Activated CD8-positive, alpha-beta memory T cell treated with anti-CD3 and anti-CD28 coated beads for 4 hours (primary cell): Measurements from ENCODE around the gene GPR18.
"Not testable (repeated sequence)": the region's sequence is repeated elsewhere in the genome, so short reads cannot be mapped to it uniquely, and the experiment has no call there.

Source experiments
- DNase-seq, 2 donors: peaks; one replicate each; pipeline ENCODE4 v3.0.0-alpha.2; 2020; ENCODE audit warnings: low read depth in 2 of 2

Gene GPR18

DNA sequence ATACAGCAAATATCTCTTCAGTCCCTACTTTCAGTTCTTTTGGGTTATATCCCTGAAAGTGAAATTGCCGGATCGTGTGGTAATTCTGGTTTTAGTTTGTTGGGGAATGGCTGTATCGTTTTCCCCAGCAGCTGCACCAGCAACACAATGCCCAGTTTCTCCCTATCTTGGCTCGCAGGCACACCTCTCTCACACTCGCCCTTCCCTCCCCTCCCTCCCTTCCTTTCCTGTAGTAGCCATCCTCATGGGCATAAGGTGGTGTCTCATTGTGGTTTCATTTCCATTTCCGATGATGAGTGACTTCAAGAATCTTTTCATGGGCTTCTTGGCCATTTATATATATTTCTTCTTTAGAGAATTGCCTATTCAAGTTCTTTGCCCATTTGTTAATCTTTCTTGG is 8.6 kb upstream of the GPR18 start:
- DNase-seq: no peak

GRCh38 chr13:99265821-99266426 is 7.7 kb upstream of the GPR18 start:
- DNase-seq: no peak

DNA sequence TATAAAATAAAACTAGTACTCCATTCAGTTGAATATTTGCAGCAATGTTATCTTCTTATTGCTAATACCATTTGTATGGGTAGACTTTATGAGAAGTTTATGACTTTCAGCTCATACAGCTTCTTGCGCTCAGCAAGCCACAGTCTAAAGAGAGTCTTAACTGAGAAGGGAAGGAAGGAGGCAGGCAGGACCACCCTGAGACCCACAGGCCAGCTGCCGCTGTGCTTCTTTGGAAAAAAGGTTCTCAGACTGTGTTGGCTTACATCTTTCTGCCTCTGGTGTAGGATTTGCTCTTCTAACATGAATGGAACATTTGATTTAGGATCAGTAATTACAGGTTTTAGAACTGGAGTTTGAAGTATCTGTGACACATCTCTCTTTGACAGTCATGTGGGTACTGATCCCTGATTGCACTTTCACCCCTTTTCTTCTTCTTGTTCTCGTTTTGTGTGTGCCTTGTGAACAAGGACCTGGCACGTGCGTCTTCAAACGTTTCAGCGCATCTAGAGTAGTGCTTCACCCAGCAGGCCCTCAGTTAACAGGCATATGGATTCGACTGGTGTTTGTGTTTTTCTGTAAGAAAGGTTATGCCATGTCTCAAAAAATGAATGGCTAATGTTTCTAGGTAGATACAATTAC is 7.1 kb upstream of the GPR18 start:
- DNase-seq: no peak

- DNase-seq: no peak
These were observed 5.9 kb upstream of the GPR18 start for GRCh38 chr13:99264051-99264450.

DNA sequence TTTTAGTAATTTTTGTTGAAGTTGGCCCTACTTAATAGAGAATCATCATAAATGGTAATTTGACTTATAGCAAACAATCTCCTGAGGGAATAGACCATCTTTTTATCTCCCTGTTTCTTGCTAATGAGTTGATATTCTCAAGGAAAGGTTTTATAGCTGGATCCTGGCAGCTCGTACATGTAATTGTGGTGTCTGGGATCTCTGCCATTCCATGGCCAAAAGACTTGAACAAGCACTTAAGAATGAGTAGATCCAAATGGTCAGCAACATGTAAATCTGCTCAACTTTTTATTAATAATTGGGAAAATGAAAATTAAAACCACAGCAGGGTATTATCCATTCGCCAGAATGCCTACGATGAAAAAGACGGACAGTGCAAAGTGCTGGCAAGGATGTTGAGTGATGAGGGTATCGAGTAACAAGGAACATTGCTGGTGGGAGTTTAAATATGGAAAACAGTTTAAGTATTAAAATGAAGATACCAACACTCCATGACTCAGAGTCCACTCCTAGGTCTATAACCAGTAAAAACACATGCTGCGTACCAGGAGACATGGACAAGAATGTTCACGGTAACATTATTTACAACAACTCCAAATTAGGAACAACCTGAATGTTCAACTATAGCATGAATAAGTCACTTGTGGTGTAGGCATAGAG is 5.1 kb upstream of the GPR18 start:
- no peak for DNase-seq

GRCh38 chr13:99261059-99261458 is 2.9 kb upstream of the GPR18 start:
- DNase-seq: no peak

DNA sequence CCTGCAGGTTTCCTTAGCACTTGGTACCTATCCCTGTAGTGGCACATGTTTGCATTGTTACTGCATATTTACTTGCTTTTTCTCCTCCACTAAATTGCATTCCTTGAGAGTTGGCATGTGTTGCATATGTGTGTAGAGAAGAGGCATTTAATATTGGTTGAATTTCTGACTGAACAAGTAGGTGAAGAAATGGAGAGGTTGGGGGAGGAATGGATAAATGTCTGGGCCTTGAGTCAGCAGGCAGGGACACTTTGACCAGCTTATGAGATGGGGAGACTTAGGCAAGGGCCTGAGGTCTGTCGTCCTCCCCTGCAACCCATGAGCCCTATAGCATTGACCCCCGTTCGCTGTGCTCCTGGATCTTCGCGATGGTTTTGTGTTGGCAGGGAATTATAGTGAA is 2.0 kb upstream of the GPR18 start:
- DNase-seq: no peak

- no peak for DNase-seq
These were observed 767 bp upstream of the GPR18 start for GRCh38 chr13:99258946-99259345.

DNA sequence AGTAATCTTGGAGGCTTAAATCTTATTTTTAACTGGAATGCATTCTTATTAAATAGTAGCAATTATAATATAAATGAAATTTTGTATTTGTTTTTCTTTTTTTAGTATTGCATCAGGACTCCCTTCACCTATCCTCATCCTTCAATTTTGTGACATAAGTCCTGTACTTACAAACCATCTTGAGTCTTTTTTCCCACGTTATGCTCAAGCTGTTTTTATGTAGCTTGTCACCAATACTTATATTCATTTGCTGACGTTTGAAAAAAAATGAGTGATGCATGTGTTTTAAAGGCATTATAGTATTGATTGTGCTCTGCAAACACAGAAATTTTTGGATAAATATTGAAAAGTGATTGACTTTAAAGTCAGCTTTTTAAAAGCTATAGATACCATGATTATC is 888 bp downstream of the GPR18 start:
- no peak for DNase-seq

DNA sequence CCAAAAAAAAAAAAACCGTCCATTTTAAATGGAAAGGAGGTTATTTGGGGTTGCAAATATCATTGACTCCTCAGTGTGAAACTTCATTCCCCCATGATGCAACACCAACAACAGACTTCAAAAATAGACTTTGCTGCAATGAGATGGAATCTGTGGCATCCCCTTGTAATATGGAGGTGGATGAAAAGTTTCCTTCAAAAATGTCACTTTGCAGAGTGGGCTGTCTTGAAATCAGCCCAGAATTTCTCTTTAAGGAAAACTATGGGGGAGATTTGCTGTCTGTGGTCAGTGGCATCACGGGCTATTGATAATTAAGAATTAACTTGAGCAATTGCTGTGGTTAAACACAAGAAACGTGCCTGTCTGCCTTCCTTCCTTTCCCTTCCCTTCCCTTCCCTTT is 1.5 kb downstream of the GPR18 start:
- DNase-seq: no peak

DNA sequence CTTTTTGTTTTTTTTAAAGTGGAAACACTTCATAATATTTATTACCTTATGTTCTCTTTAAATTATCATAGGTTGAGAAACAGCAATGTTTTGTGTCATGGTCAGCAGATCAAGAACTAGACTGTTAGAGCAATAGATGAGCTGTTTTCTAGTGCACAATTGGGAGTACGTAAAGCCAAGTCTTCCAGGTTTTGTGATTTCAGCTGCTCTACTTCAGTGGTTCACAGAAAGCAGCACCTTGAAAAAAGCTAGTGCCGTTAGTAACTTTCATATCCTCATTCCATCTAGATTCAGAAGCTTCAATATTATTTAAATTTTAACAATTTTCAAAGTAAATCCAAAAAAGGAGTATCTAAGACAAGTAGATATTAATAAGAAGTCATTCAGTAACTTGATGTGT is 1.9 kb downstream of the GPR18 start:
- no peak for DNase-seq

- no peak for DNase-seq
These were observed 2.9 kb downstream of the GPR18 start for GRCh38 chr13:99255271-99255670.

- no peak for DNase-seq
These were observed 3.3 kb downstream of the GPR18 start for GRCh38 chr13:99254830-99255229.

DNA sequence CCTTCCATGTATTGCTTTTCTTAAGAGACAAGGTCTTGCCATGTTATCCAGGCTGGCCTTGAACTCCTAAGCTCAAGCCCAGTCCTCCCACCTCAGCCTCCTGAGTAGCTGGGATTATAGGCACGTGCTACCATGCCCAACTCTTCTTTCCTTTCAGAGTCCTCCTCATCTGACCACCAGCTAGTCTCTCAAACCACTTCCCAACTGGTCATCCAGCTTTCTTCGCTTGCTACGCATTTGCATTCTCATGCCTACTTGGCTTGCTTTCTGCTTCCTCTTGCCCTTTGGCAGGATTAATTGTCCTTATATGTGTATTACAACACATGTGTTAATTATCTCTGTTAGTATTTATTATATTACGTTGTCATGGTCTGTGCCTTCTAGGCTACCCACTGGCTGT is 6.3 kb downstream of the GPR18 start:
- DNase-seq: no peak

- DNase-seq: no peak
These were observed 7.0 kb downstream of the GPR18 start for GRCh38 chr13:99250982-99251825.

GRCh38 chr13:99249606-99250005 is 8.6 kb downstream of the GPR18 start:
- not testable (repeated sequence) for DNase-seq

- DNase-seq: not testable (repeated sequence)
These were observed 9.0 kb downstream of the GPR18 start for GRCh38 chr13:99249178-99249577.

- DNase-seq: no peak
These were observed 12.1 kb downstream of the GPR18 start for GRCh38 chr13:99246100-99246499.

DNA sequence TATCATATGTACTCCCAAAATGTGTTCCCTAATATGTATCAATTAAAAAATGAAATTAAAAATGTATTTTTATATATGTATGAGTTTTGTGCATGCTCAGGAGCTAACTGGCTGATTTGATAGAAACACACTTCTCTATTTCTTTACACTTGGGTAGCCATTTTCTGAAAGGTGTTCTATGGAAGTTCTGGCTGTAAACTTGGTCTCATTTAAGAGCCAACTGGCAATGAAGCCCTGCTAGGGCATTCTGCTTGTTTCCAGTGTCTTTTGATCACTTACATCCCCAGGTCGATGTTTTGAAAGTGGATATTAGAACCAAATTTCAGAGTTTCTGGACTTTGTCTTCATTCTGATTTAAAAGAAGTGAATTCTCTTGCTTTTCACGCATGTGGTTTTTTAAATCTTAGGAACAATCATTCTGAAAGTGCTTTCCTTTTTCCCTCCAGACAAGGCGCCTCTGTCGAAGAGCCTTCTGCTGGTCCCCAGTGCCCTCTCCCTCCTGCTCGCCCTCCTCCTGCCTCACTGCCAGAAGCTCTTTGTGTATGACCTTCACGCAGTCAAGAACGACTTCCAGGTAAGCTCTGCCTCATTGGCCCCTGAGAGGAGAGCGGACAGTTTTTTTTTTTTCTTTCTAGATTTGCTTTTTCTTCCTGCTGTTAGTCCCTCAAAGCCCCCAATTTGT is 20.1 kb downstream of the GPR18 start:
- DNase-seq: no peak

DNA sequence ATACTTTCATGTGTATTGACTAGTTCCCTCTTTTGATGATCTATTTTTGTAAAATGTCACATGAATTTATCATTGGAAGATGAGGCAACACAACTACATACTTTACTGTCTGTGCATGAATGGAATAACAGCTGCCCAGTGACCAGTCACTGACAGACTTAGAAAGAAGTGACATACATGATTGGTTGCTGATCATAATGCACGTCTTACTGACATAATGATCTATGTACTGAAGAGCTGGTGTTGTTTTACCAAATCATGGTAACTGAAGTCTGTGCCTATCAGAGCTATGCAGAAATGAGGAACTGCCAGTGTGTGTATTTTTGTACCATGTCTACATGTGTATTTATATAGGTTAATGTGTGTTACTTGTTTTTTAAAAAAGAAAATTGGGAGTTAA is 26.5 kb downstream of the GPR18 start:
- no peak for DNase-seq

DNA sequence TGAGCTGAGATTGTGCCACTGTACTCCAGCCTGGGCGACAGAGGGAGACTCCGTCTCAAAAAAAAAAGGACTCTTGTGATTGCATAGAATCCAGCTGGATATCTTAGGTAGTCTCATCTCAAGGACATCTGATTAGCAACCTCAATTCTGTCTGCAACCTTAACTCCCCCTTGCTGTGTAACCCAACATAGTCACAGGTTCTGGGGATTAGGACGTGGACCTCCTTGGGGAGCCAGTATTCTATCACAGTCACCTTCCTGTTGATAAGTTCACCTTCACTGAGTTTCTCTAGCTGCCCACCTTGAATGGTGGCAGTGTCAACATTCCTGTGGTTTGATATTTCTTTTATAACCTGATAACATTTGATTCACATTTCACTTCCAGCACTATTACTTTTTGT is 27.2 kb downstream of the GPR18 start:
- no peak for DNase-seq

DNA sequence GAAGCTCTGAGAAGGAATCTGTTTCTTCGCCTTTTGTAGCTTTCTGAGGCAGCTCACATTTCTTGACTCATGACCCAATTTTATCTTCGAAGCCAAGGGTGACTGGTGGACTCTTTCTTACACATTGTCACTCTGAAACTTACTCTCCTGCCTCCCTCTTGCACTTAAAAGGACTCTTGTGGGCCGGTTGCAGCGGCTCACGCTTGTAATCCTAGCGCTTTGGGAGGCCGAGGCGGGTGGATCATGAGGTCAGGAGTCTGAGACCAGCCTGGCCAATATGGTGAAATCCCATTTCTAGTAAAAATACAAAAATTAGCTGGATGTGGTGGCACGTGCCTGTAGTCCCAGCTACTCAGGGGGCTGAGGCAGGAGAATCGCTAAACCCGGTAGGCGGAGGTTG is 27.6 kb downstream of the GPR18 start:
- not testable (repeated sequence) for DNase-seq
